ENCODE measurements around the gene KRTCAP2.
A peak's percentile ranks its signal among the peaks of the same experiment; 100 is the strongest.

The KRTCAP2 gene

DNA sequence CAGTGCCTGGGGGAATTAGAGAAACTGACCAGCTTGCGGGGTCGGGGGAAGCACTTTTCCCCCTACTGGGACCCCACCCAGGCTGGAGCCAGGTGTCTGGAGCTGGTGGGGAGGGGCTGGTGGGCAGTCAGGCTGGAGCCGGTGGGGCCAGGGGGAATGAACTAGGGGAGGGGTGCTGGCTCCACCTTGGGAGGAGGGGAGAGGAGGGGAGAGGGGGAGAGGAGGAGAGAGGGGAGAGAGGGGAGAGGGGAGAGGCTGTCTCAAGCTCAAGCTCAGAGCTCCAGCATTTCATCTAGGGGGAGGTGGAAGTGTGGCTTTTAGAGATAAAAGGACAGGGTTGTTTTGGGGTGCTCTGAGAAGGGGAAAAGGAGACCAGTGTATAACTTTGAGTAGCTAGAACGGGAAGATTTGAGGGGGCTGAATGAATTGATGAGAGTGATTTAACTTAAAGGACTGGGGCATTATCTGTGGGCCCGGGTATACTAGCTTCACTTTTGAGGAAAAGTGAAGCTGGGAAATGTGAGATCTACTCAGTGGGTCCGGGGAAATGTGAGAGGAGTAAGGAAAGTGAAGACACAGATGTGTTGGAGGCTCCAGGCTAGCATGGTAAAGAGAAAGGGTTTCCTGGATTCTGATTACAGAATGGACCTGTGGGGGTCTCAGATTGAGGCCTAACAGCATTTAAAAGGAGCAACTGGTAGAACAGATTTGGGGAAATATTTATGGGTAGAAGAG is 42.7 kb downstream of the KRTCAP2 start:
- DNase-seq = no peak

DNA sequence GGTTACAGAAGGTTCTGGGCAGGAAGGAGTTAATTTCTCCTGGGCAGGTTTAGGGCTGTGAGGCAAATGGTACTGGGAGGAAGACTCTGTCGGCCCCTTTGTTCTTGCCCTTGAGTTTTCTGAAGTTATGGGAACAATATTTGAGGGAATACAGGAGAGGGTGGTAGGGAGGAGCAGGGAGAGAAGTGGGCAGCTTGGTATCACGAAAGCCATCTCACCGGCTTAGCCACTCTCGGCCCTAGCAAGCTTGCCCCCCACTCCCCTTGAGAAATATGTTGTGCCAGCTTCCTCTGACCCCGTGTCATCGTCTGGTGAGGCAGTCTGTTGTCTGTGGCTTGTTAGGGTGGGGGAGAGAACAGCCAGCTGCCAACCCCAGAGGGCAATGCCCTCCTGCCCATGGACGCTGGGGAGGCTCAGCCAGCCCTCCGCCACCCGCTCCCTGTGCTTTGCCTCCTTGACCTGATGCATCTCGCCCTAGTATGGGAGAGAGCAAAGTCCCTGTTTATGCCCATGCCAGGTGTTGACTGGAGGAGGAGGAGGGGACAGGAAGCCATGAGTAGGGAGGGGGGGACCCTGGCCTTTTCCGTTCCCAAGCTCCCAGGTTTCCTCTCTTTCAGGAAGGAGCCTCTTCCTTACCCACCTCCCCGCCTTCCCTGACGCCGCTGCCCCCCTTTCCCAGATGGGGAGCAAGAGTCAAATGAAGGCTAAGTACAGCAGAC is 44.2 kb downstream of the KRTCAP2 start:
- DNase-seq = no peak

DNA sequence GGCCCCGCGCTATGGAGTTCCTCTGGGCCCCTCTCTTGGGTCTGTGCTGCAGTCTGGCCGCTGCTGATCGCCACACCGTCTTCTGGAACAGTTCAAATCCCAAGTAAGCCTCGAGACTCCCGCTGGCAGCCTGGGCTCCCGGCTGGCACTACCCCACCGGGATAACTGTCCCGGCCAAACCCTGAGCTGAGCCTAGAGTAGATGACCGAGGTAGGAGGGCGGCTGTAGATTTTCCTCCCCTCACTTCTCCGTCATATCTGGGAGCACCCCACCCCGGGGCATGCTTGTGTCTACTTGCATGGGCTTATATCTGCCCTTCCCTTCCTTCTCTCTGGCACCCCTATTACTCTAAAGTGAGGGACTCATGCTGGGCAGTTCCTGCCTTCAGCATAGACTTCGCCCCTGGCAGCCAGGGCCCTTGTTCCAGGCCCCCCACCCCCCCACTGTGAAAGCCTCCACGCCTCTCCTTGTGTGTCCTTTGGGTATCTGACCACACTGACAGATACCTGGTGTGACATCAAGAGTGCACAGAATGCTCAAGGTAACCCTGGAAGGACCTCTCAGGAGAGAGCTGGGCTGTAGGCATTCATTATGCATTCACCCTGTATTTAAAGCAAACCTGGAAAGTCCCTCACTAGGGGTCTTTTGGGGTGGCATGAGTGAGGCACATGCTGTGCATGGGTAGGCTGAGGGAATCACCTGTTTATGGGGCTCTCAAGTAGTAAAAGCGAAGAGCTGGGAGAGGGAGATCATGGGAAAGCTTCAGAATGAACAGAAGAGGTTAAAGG is 44.9 kb downstream of the KRTCAP2 start:
- DNase-seq = no peak

DNA sequence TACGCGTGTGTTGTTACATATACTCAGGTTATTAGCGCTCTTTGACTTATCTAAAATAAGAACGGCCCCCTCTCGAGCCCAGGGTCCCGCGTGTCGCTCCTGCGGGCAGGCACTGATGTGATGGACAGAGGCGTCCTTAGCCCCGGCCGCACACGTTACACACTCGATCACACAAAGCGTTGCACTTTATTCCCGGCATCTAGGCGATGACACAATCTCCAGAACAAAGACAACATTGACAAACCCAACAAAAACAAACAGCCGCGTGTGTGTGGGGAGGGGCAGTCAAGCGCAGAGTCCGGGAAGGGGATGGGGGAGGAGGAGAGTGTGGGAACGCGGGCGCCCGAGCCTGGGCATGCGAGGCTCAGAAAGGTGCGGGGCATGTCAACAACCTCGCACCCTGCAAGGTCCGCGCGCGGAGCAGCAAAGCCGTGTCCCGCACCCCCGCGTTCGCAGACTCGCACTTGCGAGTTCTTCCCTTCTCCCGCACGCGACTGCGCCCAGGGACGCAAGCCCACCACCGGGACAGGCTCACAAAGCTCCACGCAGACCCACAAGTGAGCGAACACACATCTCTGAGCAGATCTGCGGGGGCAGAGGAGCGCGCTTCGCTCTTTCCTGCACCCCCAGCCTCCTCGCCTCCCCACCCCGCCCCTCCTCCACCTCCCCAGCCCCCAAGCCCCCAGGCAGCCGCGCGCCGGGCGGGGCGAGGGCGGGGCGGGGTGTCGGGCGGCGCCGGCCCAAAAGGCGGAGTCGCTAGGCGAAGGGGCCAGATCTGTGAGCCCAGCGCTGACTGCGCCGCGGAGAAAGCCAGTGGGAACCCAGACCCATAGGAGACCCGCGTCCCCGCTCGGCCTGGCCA is 45.8 kb downstream of the KRTCAP2 start, which contains the start of gene EFNA1:
Gene EFNA1 (plus strand): TSS at position 772 of the 862 bp plus-strand sequence. CDS start 102 bp downstream, outside the sequence.
- DNase-seq = no peak

DNA sequence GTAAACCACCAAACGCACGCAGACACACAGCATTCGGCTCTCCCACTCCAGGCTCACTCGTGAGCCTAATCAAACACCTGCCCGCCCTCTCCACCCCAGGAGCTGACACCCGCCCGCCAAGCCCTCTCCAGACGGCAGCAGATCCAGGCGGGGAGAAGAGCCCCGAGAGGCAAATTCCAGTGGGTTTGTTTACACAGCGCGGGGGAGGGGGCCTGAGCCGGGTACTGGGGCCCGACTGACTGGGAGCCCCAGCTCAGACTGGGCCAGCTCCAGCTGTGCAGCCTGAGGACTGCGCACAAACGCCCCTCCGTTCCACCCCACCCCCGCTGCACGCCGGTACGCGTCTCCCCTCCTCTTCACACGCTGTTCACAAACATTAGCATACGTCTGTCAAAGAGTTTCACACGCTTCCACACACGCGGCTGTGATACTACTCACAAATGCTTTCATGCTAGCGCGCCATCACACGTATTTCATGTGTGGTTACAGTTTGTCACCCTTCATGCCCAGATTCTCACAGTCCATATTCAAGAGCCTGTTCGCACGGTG is 46.5 kb downstream of the KRTCAP2 start:
- no peak for DNase-seq

DNA sequence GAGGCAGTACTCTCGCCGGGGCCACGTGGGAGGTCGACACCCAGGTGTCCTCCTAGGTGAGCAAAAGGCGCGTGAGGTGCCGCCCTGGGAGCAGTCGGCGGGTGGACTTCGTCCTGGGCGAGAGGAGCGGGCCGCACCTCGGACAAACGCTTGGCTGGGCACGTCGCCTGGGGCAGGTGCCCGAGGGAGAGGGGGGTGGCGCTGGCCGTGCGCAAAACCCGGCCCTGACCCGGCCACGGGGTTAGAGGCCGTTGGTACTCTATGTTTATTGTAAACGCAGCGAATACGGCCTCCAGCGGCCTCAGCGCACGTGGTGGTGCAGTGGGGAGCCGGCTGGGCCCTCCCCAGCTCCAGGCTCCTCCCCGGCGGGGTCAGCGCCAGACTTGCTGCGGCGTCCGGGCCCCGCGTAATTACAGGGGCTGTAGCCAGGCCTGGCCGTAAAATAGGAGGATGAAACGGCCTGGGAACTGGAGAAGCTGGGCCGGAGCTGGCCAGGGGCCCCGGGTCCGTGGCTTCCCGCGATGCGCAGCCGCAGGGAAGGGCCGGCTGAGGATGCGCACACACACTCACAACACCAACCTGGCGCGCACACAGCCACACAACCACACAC is 47.1 kb downstream of the KRTCAP2 start:
- DNase-seq = no peak

DNA sequence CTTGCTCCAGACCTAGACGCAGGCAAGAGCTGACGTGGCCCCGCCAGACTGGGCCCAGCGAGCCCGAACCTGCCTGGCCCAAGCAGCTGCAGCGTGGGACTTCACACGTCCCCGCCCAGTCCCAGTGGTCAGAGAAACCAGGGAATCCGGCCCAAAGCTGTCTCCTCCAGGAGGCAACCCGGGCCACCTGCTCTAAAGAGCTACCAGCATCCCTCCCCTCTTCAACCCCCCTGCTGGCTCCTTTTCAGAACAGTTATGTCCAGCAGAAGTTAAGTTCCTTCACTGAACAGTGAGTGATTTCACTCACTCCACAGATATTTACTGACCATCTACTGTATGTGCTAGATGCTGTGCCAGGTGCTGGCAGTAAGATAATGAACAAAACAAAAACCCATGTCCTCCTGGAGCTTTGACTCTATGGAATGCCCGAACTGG is 47.6 kb downstream of the KRTCAP2 start:
- DNase-seq = no peak

DNA sequence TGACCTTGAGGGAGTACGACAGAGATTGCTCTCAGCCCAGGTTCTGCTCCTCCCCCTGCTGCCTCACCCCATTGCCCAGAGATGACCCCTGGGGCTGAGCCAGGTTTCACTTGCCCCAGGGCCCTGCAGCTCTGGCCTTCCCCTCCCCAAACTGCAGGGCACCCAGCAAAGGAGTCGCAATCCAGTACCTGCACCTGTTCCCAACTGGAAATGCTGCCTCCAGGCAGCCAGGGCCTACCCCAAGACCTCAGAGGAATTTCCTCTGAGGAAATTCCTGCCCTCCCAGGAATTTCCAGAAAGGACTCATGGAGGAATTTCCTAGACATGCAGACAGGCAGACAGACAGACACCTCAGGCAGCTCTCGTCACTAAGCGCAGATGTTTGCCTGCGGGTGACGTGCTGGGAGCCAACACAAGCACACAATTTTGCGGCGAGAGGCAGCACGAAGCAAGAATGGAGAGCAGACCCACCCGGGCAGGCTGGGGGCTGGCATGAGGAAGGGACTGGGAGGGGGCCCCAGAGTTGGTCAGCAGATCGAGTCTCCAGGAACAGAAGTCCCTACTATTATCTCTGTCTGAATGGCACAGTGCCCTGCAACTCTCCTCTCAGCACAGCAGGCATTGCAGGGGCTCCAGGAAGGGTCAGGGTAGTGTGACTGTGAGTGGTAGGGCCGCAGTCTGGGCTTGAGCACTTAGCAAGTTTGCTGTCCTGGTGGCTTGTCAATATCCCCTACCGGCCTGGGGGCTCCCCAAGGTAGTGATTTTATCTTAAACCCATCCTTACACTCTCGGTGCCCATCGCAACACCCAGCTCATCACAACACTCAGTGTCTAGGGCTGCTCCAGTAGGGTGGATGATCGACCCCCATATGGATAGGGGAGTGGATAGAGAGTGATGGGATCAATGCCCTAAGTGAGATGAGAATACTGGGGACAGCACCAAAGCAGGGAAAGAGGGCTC is 48.3 kb downstream of the KRTCAP2 start:
- DNase-seq = peak in 1 of 2 donors; percentile 39

DNA sequence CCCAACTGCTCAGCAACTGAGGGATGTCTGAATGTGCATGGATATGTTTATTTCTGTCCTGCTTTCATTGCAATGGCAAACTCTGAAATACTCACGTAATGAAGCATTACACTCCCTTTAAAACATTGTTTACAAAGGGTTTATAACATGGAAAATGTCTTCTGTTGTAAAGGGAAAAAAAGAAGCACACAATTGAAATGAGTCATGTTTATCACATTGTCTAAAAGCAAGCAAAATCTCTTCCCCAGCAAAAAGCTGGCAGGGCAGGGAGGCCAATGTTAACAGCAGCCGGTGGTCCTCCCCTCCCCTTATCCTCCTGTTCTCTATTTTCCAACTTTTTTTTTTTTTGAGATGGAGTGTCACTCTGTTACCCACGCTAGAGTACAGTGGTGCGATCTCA is 49.3 kb downstream of the KRTCAP2 start:
- DNase-seq = no peak

DNA sequence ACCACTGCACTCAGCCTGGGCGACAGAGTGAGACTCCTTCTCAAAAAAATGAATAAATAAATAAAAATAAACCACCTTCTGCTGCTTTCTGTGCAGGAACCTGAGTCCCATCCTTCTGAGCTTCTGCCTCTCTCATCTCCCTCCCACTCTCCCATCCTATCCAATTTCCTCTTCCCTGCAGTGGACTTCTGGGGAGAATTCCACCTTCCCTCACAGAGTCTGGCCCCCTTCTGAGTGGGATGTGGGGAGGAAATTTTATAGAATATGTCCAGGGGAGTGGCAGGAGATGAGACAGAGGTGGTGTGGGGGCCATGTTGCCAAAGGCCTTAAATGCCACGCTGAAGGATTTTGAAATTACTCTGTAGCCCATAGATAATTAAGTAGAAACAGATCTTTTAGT is 50.8 kb downstream of the KRTCAP2 start:
- DNase-seq = no peak

DNA sequence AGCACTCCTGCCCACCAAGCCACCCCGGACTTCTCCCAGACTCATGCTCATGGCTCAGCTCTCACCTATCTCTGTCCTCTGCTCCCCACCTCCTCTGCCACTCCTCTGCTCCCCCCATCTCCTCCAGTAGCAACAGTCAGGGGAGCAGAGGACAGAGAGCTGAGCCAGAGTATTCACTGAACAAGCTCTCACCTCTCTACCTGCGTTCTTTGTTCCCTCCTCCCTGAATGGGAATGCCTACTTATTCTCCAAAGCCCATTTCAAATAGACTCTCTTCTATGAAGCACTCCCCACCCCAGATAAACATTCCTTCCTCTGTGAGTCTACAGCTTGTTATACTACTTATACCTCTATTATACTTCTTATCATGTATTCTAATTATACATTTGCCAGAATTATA is 51.9 kb downstream of the KRTCAP2 start:
- no peak for DNase-seq

DNA sequence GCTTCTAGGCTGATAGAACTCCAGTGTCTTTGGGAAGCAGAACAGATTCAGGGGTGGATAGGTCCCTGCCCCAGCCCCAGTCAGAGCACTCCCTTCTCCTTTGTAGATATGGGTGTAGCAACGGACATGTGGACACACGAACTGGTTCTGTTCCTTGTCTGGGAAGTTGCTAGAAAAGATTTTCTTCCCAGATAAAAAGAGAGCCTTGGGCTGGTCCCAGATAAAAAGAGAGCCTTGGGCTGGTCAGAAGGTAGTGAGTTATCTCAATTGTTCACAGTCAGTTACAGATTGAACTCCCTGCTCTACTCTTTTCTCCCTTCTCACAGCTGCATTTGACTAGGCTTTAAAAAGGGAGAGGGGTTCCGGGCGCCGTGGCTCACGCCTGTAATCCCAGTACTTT is 52.9 kb downstream of the KRTCAP2 start:
- no peak for DNase-seq

Data from inflammatory macrophage treated with lipopolysaccharide for 1 hour (primary cell).